Liver (tissue), 9 donors: ENCODE data around the gene GATAD2B. TPM values are rescaled to one million over a fixed set of nuclear protein-coding genes. Genes with fewer than 3 reads are reported as not detected.

Source experiments
- DNase-seq: peaks from one replicate; pipeline ENCODE4 v3.0.0-alpha.2; 2017; ENCODE audit warnings: low spot score
- H3K27ac ChIP-seq, 2 donors: one replicate each; pipeline ENCODE4 v1.7.0; 2013; ENCODE audit warnings: inconsistent platforms in 2 of 2, low read length in 2 of 2, control low read depth in 1 of 2, low read depth in 1 of 2, mild to moderate bottlenecking in 1 of 2
- H3K27me3 ChIP-seq, 4 donors: one replicate each; pipeline versions ENCODE4 v1.6.1 to v1.7.0; 2013; ENCODE audit warnings: low read length in 3 of 4, inconsistent platforms in 1 of 4, mild to moderate bottlenecking in 1 of 4, moderate library complexity in 1 of 4; ENCODE audit not compliant: control insufficient read depth in 4 of 4, insufficient read depth in 4 of 4
- H3K36me3 ChIP-seq, 4 donors: one replicate each; pipeline versions ENCODE4 v1.6.1 to v1.7.0; 2013; ENCODE audit warnings: low read length in 3 of 4, mild to moderate bottlenecking in 3 of 4, low read depth in 1 of 4, moderate library complexity in 1 of 4; ENCODE audit not compliant: control insufficient read depth in 4 of 4, insufficient read depth in 3 of 4
- H3K4me1 ChIP-seq, 4 donors: one replicate each; pipeline versions ENCODE4 v1.6.1 to v1.7.0; 2013; ENCODE audit warnings: low read length in 3 of 4, mild to moderate bottlenecking in 3 of 4, moderate library complexity in 1 of 4; ENCODE audit not compliant: control insufficient read depth in 4 of 4, insufficient read depth in 4 of 4
- H3K4me3 ChIP-seq, 3 donors: one replicate each; pipeline versions ENCODE4 v1.6.1 to v1.7.0; 2013; ENCODE audit warnings: low read length in 3 of 3, control low read depth in 1 of 3, low read depth in 1 of 3, mild to moderate bottlenecking in 1 of 3
- H3K9ac ChIP-seq, 2 donors: one replicate each; pipeline ENCODE4 v1.7.0; 2013; ENCODE audit warnings: low read length in 2 of 2, mild to moderate bottlenecking in 2 of 2, moderate library complexity in 2 of 2, control low read depth in 1 of 2, low read depth in 1 of 2
- H3K9me3 ChIP-seq, 4 donors: one replicate each; pipeline versions ENCODE4 v1.6.1 to v1.7.0; 2013; ENCODE audit warnings: low read length in 3 of 4; ENCODE audit not compliant: control insufficient read depth in 4 of 4
- ATF3 ChIP-seq: IDR thresholded peaks from 2 replicates; pipeline ENCODE4 v1.6.1; 2016; ENCODE audit warnings: antibody characterized with exemption
- CTCF ChIP-seq: fragments of 150-350 bp; IDR thresholded peaks from 2 replicates; pipeline ENCODE4 v1.5.1; 2017; ENCODE audit warnings: improper control_type of control experiment, low read depth, low read length; ENCODE audit not compliant: missing input control
- EGR1 ChIP-seq, 2 donors: IDR thresholded peaks; 2 replicates each; pipeline ENCODE4 v1.6.1; 2016 to 2018; ENCODE audit warnings: antibody characterized with exemption in 2 of 2, low read depth in 2 of 2
- FOXA1 ChIP-seq: IDR thresholded peaks from 2 replicates; pipeline ENCODE4 v1.6.1; 2016; ENCODE audit warnings: antibody characterized with exemption
- FOXA2 ChIP-seq: IDR thresholded peaks from 2 replicates; pipeline ENCODE4 v1.6.1; 2016; ENCODE audit warnings: antibody characterized with exemption
- GABPA ChIP-seq, 2 donors: IDR thresholded peaks in 1 of 2; conservative IDR thresholded peaks in 1 of 2; 2 replicates each; pipeline ENCODE4 v1.6.1; 2016; ENCODE audit warnings: antibody characterized with exemption in 2 of 2, mild to moderate bottlenecking in 1 of 2, moderate library complexity in 1 of 2
- HNF4A ChIP-seq, 2 donors: conservative IDR thresholded peaks; 2 replicates each; pipeline ENCODE4 v1.6.1; 2016; ENCODE audit warnings: antibody characterized with exemption in 2 of 2, mild to moderate bottlenecking in 2 of 2
- HNF4G ChIP-seq: IDR thresholded peaks from 2 replicates; pipeline ENCODE4 v1.6.1; 2016; ENCODE audit warnings: antibody characterized with exemption
- JUND ChIP-seq, 2 donors: IDR thresholded peaks; 2 replicates each; pipeline ENCODE4 v1.6.1; 2016; ENCODE audit warnings: antibody characterized with exemption in 2 of 2
- MAX ChIP-seq: IDR thresholded peaks from 2 replicates; pipeline ENCODE4 v1.6.1; 2016; ENCODE audit warnings: antibody characterized with exemption
- NR2F2 ChIP-seq: IDR thresholded peaks from 2 replicates; pipeline ENCODE4 v1.6.1; 2016; ENCODE audit warnings: antibody characterized with exemption
- RAD21 ChIP-seq, 2 donors: IDR thresholded peaks; 2 replicates each; pipeline ENCODE4 v1.6.1; 2016; ENCODE audit warnings: antibody characterized with exemption in 2 of 2, mild to moderate bottlenecking in 2 of 2
- REST ChIP-seq: IDR thresholded peaks from 2 replicates; pipeline ENCODE4 v1.6.1; 2016; ENCODE audit warnings: antibody characterized with exemption, mild to moderate bottlenecking
- RXRA ChIP-seq, 2 donors: IDR thresholded peaks; 2 replicates each; pipeline ENCODE4 v1.6.1; 2017 to 2018; ENCODE audit warnings: antibody characterized with exemption in 2 of 2, mild to moderate bottlenecking in 1 of 2
- SP1 ChIP-seq: IDR thresholded peaks from 2 replicates; pipeline ENCODE4 v1.6.1; 2018; ENCODE audit warnings: antibody characterized with exemption, mild to moderate bottlenecking
- TAF1 ChIP-seq: conservative IDR thresholded peaks from 2 replicates; pipeline ENCODE4 v1.6.1; 2016; ENCODE audit warnings: antibody characterized with exemption, mild to moderate bottlenecking
- YY1 ChIP-seq: IDR thresholded peaks from 2 replicates; pipeline ENCODE4 v1.6.1; 2016; ENCODE audit warnings: antibody characterized with exemption, mild to moderate bottlenecking
- ZBTB33 ChIP-seq: IDR thresholded peaks from 2 replicates; pipeline ENCODE4 v1.6.1; 2016; ENCODE audit warnings: antibody characterized with exemption
- WGBS: extraction: QIAGEN DNeasy Blood & Tissue Kit; methylation state at CpG from one replicate; pipeline ENCODE4 v1.1.7; 2013; 5-methylcytosine and 5-hydroxymethylcytosine counted together
- polyA plus RNA-seq, 2 donors: library from polyadenylated mRNA; stranded (reverse) in 1 of 2; unstranded in 1 of 2; fragments of 200-250 nt in 1 of 2; fragments of >200 nt in 1 of 2; fragmentation: Nextera tagmentation in 1 of 2; extraction: Ambion mirVana in 1 of 2; gene quantifications; one replicate each; pipeline versions ENCODE4 v1.2.1 to v1.2.3, GENCODE V29; 2013 to 2015
- total RNA-seq, 2 donors: library from RNA; depleted of rRNA; stranded (reverse); fragments of >200 nt; gene quantifications; one replicate each; pipeline ENCODE4 v1.2.3, GENCODE V29; 2014
- donor health status: healthy.
- donor health status: healthy.
- donor health status: healthy.
- donor health status: healthy.
- donor health status: healthy.

GATAD2B gene
- total and polyA plus RNA-seq, 4 donors, result 3.2 to 4.9 (median 3.9) TPM

GRCh38 chr1:153945795-153946621 lies 23.2 kb upstream of the GATAD2B start:
- peak; percentile 69 for DNase-seq
- H3K9me3 ChIP-seq, result no peaks in the 10 kb centered on the region
- WGBS, result under 1% methylated on average over 95 of the region's 95 CpGs
- H3K36me3 ChIP-seq, result peaks cover 5 to 33% (median 18%) of the 10 kb centered on the region in 4 donors
- H3K4me1 ChIP-seq, result peaks cover 14 to 38% (median 24%) of the 10 kb centered on the region in 4 donors
- peak overlapping the region; percentile 80 to 97 (median 87) for H3K4me3 ChIP-seq
- no peaks in the 10 kb centered on the region for H3K27me3 ChIP-seq
- peak overlapping the region; percentile 94 to 95 for H3K27ac ChIP-seq
- H3K9ac ChIP-seq, result peak overlapping the region; percentile 24 to 85
- TF ChIP-seq RAD21 (IDR thresholded peaks at IDR 0.05), result peak in 1 of 2 donors; percentile 49
- no peak for TF ChIP-seq JUND (IDR thresholded peaks at IDR 0.05)
- TF ChIP-seq TAF1, result no peak
- no peak for TF ChIP-seq ATF3
- TF ChIP-seq EGR1 (IDR thresholded peaks at IDR 0.05; ENCODE audit: low read depth in 2 of 2), result no peak
- peak in 1 of 2 donors; percentile 65 for TF ChIP-seq GABPA (IDR thresholded peaks at IDR 0.05 in 1 of 2, conservative IDR thresholded peaks at IDR 0.05 in 1 of 2)
- TF ChIP-seq YY1, result no peak
- peak; percentile 32 to 52 for TF ChIP-seq RXRA (IDR thresholded peaks at IDR 0.05)
- peak; percentile 33 for TF ChIP-seq SP1
- TF ChIP-seq FOXA2, result no peak
- TF ChIP-seq REST, result peak; percentile 13
- no peak for TF ChIP-seq ZBTB33
- TF ChIP-seq NR2F2, result no peak
- peak in 1 of 2 donors; percentile 42 for TF ChIP-seq HNF4A (conservative IDR thresholded peaks at IDR 0.05)
- no peak for TF ChIP-seq FOXA1
- TF ChIP-seq CTCF, result no peak
- no peak for TF ChIP-seq MAX
- no peak for TF ChIP-seq HNF4G
